Endodermal cell (in vitro differentiated cells): ENCODE data around the gene PLEKHD1. TPM values are rescaled to one million over a fixed set of nuclear protein-coding genes. Genes with fewer than 3 reads are reported as not detected.

Source experiments
- DNase-seq: peaks from one replicate; pipeline ENCODE4 v3.0.0-alpha.2; 2017
- H3K27ac ChIP-seq: 2 replicates; pipeline ENCODE4 v1.5.1; 2013; ENCODE audit warnings: mild to moderate bottlenecking, low read depth, low read length, moderate library complexity
- H3K27me3 ChIP-seq: 2 replicates; pipeline ENCODE4 v1.6.1; 2013; ENCODE audit warnings: mild to moderate bottlenecking, low read length, moderate library complexity; ENCODE audit not compliant: insufficient read depth, control insufficient read depth, poor library complexity, severe bottlenecking
- H3K36me3 ChIP-seq: 2 replicates; pipeline ENCODE4 v1.7.0; 2013; ENCODE audit warnings: mild to moderate bottlenecking, low read length, moderate library complexity; ENCODE audit not compliant: control insufficient read depth, insufficient read depth
- H3K4me1 ChIP-seq: one replicate; pipeline ENCODE4 v1.7.0; 2013; ENCODE audit warnings: low read length; ENCODE audit not compliant: control insufficient read depth, insufficient read depth
- H3K4me3 ChIP-seq: 2 replicates; pipeline ENCODE4 v1.5.1; 2013; ENCODE audit warnings: mild to moderate bottlenecking, low read length, moderate library complexity
- H3K9ac ChIP-seq: 2 replicates; pipeline ENCODE4 v1.6.1; 2013; ENCODE audit warnings: mild to moderate bottlenecking, low read length, moderate library complexity; ENCODE audit not compliant: poor library complexity, severe bottlenecking; ENCODE audit errors: extremely low read depth
- H3K9me3 ChIP-seq: 2 replicates; pipeline ENCODE4 v1.6.1; 2013; ENCODE audit warnings: mild to moderate bottlenecking, low read length, moderate library complexity; ENCODE audit not compliant: control insufficient read depth
- H3K27ac Mint-ChIP-seq: 2 replicates; pipeline ENCODE4 v1.8.0; 2020; ENCODE audit warnings: mixed read lengths
- H3K27me3 Mint-ChIP-seq: 2 replicates; pipeline ENCODE4 v1.8.0; 2021; ENCODE audit warnings: mild to moderate bottlenecking, mixed read lengths; ENCODE audit not compliant: insufficient read depth
- H3K36me3 Mint-ChIP-seq: 2 replicates; pipeline ENCODE4 v1.8.0; 2020; ENCODE audit warnings: low read depth, mixed read lengths
- H3K4me1 Mint-ChIP-seq: 2 replicates; pipeline ENCODE4 v1.8.0; 2020; ENCODE audit warnings: mixed read lengths
- H3K4me3 Mint-ChIP-seq: 2 replicates; pipeline ENCODE4 v1.8.0; 2020; ENCODE audit warnings: mild to moderate bottlenecking, moderate library complexity, mixed read lengths
- H3K9me3 Mint-ChIP-seq: 2 replicates; pipeline ENCODE4 v1.8.0; 2020; ENCODE audit warnings: mild to moderate bottlenecking, mixed read lengths
- CTCF ChIP-seq: fragments of 200-600 bp; sonication (generic); conservative IDR thresholded peaks from 2 replicates; pipeline ENCODE4 v1.5.0; 2021; ENCODE audit warnings: antibody characterized with exemption, mild to moderate bottlenecking
- WGBS, 2 experiments: methylation state at CpG; one replicate each; pipeline versions ENCODE4 v1.1.5 to v1.1.7; 2013; ENCODE audit warnings: missing lambda C conversion rate in 2 of 2, mixed read lengths in 1 of 2; ENCODE audit not compliant: insufficient coverage in 1 of 2, insufficient read length in 1 of 2; 5-methylcytosine and 5-hydroxymethylcytosine counted together
- total RNA-seq, 2 donors: library from RNA; stranded (reverse); fragmentation: NEBNext Ultra II Directional in 1 of 2; extraction: Animal tissue kit (Norgen Biotek cat#: 25700) in 1 of 2; gene quantifications; 2 replicates in 1 of 2; 3 replicates in 1 of 2; pipeline ENCODE4 v1.2.1, GENCODE V29; 2021

PLEKHD1 gene
- total RNA-seq, 2 donors from 2014 or later, result 0.11 TPM

GRCh38 chr14:69479696-69480095 lies 4.8 kb upstream of the PLEKHD1 start:
- 94 to 96% methylated on average over 3 to 5 of the region's 5 CpGs for WGBS, 2 experiments
- no peak for TF ChIP-seq CTCF
- H3K36me3 Mint-ChIP-seq, result no peaks in the 10 kb centered on the region
- peaks cover 22% of the 10 kb centered on the region for H3K9me3 Mint-ChIP-seq
- Histone ChIP-seq H3K4me1 (peaks cover 5% of the 10 kb centered on the region), H3K27me3 (peaks cover 44% of the 10 kb centered on the region), H3K9me3 (no peaks in the 10 kb centered on the region), H3K4me3 (no peak overlapping the region), H3K9ac (no peak overlapping the region), H3K36me3 (no peaks in the 10 kb centered on the region), H3K27ac (no peak overlapping the region)
- H3K4me3 Mint-ChIP-seq, result no peak overlapping the region
- H3K4me1 Mint-ChIP-seq, result no peaks in the 10 kb centered on the region
- H3K27me3 Mint-ChIP-seq, result peaks cover 56% of the 10 kb centered on the region
- no peak for DNase-seq
- H3K27ac Mint-ChIP-seq, result no peak overlapping the region

GRCh38 chr14:69480136-69480535 lies 4.4 kb upstream of the PLEKHD1 start:
- peaks cover 59% of the 10 kb centered on the region for H3K27me3 Mint-ChIP-seq
- no peaks in the 10 kb centered on the region for H3K36me3 Mint-ChIP-seq
- H3K9me3 Mint-ChIP-seq, result peaks cover 22% of the 10 kb centered on the region
- peaks cover 5% of the 10 kb centered on the region for H3K4me1 ChIP-seq
- peaks cover 48% of the 10 kb centered on the region for H3K27me3 ChIP-seq
- H3K4me3 ChIP-seq, result no peak overlapping the region
- no peak overlapping the region for H3K4me3 Mint-ChIP-seq
- H3K9ac ChIP-seq, result no peak overlapping the region
- TF ChIP-seq CTCF, result no peak
- no peak overlapping the region for H3K27ac Mint-ChIP-seq
- H3K4me1 Mint-ChIP-seq, result no peaks in the 10 kb centered on the region
- no peaks in the 10 kb centered on the region for H3K9me3 ChIP-seq
- no peak for DNase-seq
- 91 to 100% methylated on average over 1 to 5 of the region's 5 CpGs for WGBS, 2 experiments
- no peak overlapping the region for H3K27ac ChIP-seq
- no peaks in the 10 kb centered on the region for H3K36me3 ChIP-seq

DNA sequence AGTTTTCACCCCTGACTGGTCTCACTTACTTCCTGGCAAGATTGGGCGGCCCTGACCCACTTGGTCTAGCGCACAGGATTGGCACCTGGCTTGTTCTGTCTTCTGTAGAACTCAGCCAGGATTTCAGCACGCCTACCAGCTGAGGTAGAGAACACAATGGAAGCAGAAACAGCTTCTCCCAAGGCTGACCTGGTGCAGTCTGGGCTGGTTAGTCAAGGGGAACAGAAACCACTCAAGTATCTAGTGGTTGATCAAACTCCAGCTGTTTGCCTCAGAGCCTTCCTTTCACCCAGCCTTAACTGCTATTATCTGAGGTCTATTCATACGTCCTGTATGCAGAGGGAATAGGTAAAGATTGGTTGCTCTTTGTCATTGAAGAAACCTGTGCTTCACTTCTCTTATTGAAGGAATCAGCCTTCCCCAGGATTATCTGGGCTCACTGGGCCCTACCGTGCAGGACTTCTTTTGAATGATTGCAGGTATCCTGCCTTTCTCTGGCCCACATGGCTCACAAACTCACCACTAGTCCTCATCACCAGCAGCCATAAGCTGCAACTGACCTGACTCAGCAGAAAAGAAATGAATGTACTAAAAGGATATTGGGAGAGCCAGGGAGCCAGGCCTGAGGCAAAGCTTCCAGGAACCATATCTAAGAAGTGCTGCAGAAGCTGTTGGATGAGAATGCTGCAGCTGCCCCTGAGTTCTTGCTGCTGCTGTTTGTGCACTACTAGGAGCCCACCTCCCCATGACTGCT lies 2.5 kb upstream of the PLEKHD1 start:
- Mint-ChIP-seq H3K36me3 (no peaks in the 10 kb centered on the region), H3K4me1 (no peaks in the 10 kb centered on the region), H3K27ac (no peak overlapping the region), H3K9me3 (peaks cover 18% of the 10 kb centered on the region), H3K4me3 (no peak overlapping the region), H3K27me3 (peaks cover 76% of the 10 kb centered on the region)
- H3K27ac ChIP-seq, result no peak overlapping the region
- no peak overlapping the region for H3K9ac ChIP-seq
- no peak for TF ChIP-seq CTCF
- DNase-seq, result no peak
- H3K9me3 ChIP-seq, result no peaks in the 10 kb centered on the region
- peaks cover 5% of the 10 kb centered on the region for H3K4me1 ChIP-seq
- 75 to 84% methylated on average over 4 to 5 of the region's 5 CpGs for WGBS, 2 experiments
- no peaks in the 10 kb centered on the region for H3K36me3 ChIP-seq
- no peak overlapping the region for H3K4me3 ChIP-seq
- H3K27me3 ChIP-seq, result peaks cover 67% of the 10 kb centered on the region
